Activated CD4-positive, alpha-beta T cell treated with anti-CD3 and anti-CD28 coated beads for 48 hours (primary cell): Measurements from ENCODE around the gene PRCP.

Source experiments
- DNase-seq: peaks from one replicate; pipeline ENCODE4 v3.0.0-alpha.2; 2020

PRCP gene

GRCh38 chr11:82826526-82826925 is 73.7 kb downstream of the PRCP start:
- DNase-seq: no peak

- no peak for DNase-seq
These were observed 76.3 kb downstream of the PRCP start for GRCh38 chr11:82823647-82824619.

- no peak for DNase-seq
These were observed 81.7 kb downstream of the PRCP start for GRCh38 chr11:82818409-82819043.

GRCh38 chr11:82815406-82815805 is 84.8 kb downstream of the PRCP start:
- no peak for DNase-seq

- no peak for DNase-seq
These were observed 85.9 kb downstream of the PRCP start for GRCh38 chr11:82814379-82814778.

- no peak for DNase-seq
These were observed 88.9 kb downstream of the PRCP start for GRCh38 chr11:82811369-82811768.

GRCh38 chr11:82810738-82811137 is 89.5 kb downstream of the PRCP start:
- DNase-seq: no peak

- DNase-seq: no peak
These were observed 89.9 kb downstream of the PRCP start for GRCh38 chr11:82810326-82810725.

- DNase-seq: no peak
These were observed 92.6 kb downstream of the PRCP start for GRCh38 chr11:82807646-82808045.

GRCh38 chr11:82802710-82803109 is 97.5 kb downstream of the PRCP start:
- DNase-seq: no peak

- no peak for DNase-seq
These were observed 103.0 kb downstream of the PRCP start for GRCh38 chr11:82796998-82797961.

- DNase-seq: no peak
These were observed 105.7 kb downstream of the PRCP start for GRCh38 chr11:82794490-82794889.

- no peak for DNase-seq
These were observed 107.2 kb downstream of the PRCP start for GRCh38 chr11:82792822-82793569.

GRCh38 chr11:82792319-82792718 is 107.9 kb downstream of the PRCP start:
- no peak for DNase-seq

- DNase-seq: no peak
These were observed 108.5 kb downstream of the PRCP start for GRCh38 chr11:82791779-82792178.

GRCh38 chr11:82790723-82791484 is 109.3 kb downstream of the PRCP start:
- DNase-seq: no peak

GRCh38 chr11:82787981-82788380 is 112.2 kb downstream of the PRCP start:
- DNase-seq: no peak

GRCh38 chr11:82786836-82787235 is 113.4 kb downstream of the PRCP start:
- no peak for DNase-seq

- no peak for DNase-seq
These were observed 114.2 kb downstream of the PRCP start for GRCh38 chr11:82786001-82786400.

GRCh38 chr11:82782825-82783374 is 117.3 kb downstream of the PRCP start:
- no peak for DNase-seq

GRCh38 chr11:82778776-82779175 is 121.5 kb downstream of the PRCP start:
- DNase-seq: no peak
